Panc1 (cell line): ENCODE measurements around the gene OTOP2.

ENCODE experiments used
- CTCF ChIP-seq: fragments of 450-650 bp; IDR thresholded peaks from 2 replicates; pipeline ENCODE4 v1.5.1; 2017; ENCODE audit warnings: mild to moderate bottlenecking
- POLR2AphosphoS5 ChIP-seq: IDR thresholded peaks from 2 replicates; pipeline ENCODE4 v1.6.1; 2012; ENCODE audit warnings: mild to moderate bottlenecking, low read depth, low read length, moderate library complexity
- REST ChIP-seq, 2 experiments: IDR thresholded peaks; 2 replicates each; pipeline ENCODE4 v1.6.1; 2011 to 2012; ENCODE audit warnings: low read depth in 2 of 2, control low read depth in 1 of 2, low read length in 1 of 2, mild to moderate bottlenecking in 1 of 2, moderate library complexity in 1 of 2; ENCODE audit not compliant: insufficient read depth in 1 of 2

- no peak for TF ChIP-seq CTCF
- TF ChIP-seq REST (IDR thresholded peaks at IDR 0.05; ENCODE audit: insufficient read depth in 1 of 2, low read depth in 2 of 2, low read length in 1 of 2): no peak
- TF ChIP-seq POLR2AphosphoS5: no peak
Observed at GRCh38 chr17:74900208-74900607, 23.9 kb upstream of the OTOP2 start.
